NCI-H128 (cell line): Measurements from ENCODE around the gene SPTAN1.
"Not testable (repeated sequence)": the region's sequence is repeated elsewhere in the genome, so short reads cannot be mapped to it uniquely, and the experiment has no call there.

Source experiments
- DNase-seq: peaks from one replicate; lab custom pipeline; 2025; ENCODE audit not compliant: unreplicated experiment; lab: John Stamatoyannopoulos, UW

SPTAN1 gene

GRCh38 chr9:128657344-128657704, 104.9 kb downstream of the SPTAN1 start:
- no peak for DNase-seq

- no peak for DNase-seq
Measured at GRCh38 chr9:128657796-128658195, 105.4 kb downstream of the SPTAN1 start.

- DNase-seq: not testable (repeated sequence)
Measured at GRCh38 chr9:128666481-128666941, 114.1 kb downstream of the SPTAN1 start.

GRCh38 chr9:128669786-128670185, 117.4 kb downstream of the SPTAN1 start:
- DNase-seq: no peak

- DNase-seq: no peak
Measured at GRCh38 chr9:128675382-128675781, 123.0 kb downstream of the SPTAN1 start.

- no peak for DNase-seq
Measured at GRCh38 chr9:128677794-128678193, 125.4 kb downstream of the SPTAN1 start.
